ENCODE results near the gene HS6ST1. TPM values are rescaled to one million over a fixed set of nuclear protein-coding genes. Genes with fewer than 3 reads are reported as not detected.

HS6ST1 gene
- total RNA-seq, 2 experiments from 2014 or later = 7.1 to 8.7 TPM

GRCh38 chr2:128235581-128235980, 83.1 kb downstream of the HS6ST1 start:
- DNase-seq = no peak
- no peak for ATAC-seq (ENCODE audit: poor library complexity)
- no peaks in the 10 kb centered on the region for H3K36me3 Mint-ChIP-seq (ENCODE audit: low read depth)
- no peak overlapping the region for H3K4me3 Mint-ChIP-seq
- TF ChIP-seq CTCF (IDR thresholded peaks at IDR 0.05) = no peak
- Histone ChIP-seq H3K9me3 (ENCODE audit: control insufficient read depth in 1 of 2, insufficient read depth in 1 of 2, low read length in 2 of 2) (no peaks in the 10 kb centered on the region), H3K4me3 (ENCODE audit: low read length) (no peak overlapping the region), H3K27ac (ENCODE audit: low read depth in 1 of 2, low read length in 2 of 2) (no peak overlapping the region), H3K36me3 (ENCODE audit: insufficient read depth, low read length) (no peaks in the 10 kb centered on the region), H3K27me3 (ENCODE audit: control insufficient read depth in 1 of 2, insufficient read depth in 2 of 2, low read length in 2 of 2) (no peaks in the 10 kb centered on the region), H3K4me1 (ENCODE audit: insufficient read depth, low read length) (peaks cover 14% of the 10 kb centered on the region)
- H3K27ac Mint-ChIP-seq = no peak overlapping the region
- POLR2A ChIA-PET = no interaction called here
- H3K9me3 Mint-ChIP-seq = no peaks in the 10 kb centered on the region
- intact Hi-C loops (cut with DNase I, micrococcal nuclease) = no loop called here
- CTCF ChIA-PET = no interaction called here
- H3K4me1 Mint-ChIP-seq (ENCODE audit: low read depth) = no peaks in the 10 kb centered on the region
- H3K27me3 Mint-ChIP-seq = no peaks in the 10 kb centered on the region

GRCh38 chr2:128234613-128235012, 84.1 kb downstream of the HS6ST1 start:
- no peaks in the 10 kb centered on the region for H3K36me3 ChIP-seq (ENCODE audit: insufficient read depth, low read length)
- no peak for DNase-seq
- H3K27me3 ChIP-seq (ENCODE audit: control insufficient read depth in 1 of 2, insufficient read depth in 2 of 2, low read length in 2 of 2) = no peaks in the 10 kb centered on the region
- ChIA-PET POLR2A (interaction anchor here (0.8 kb wide), 1 partner anchor 83 kb away, joined by 3 read pairs; no protein-coding TSS in a partner anchor), CTCF (no interaction called here)
- no peak overlapping the region for H3K4me3 ChIP-seq (ENCODE audit: low read length)
- intact Hi-C loops (cut with DNase I, micrococcal nuclease) = loop anchor here in 1 of 2 experiments (5.0 kb wide), 1 partner anchor 352 kb away; no protein-coding TSS in a partner anchor
- no peak for TF ChIP-seq CTCF (IDR thresholded peaks at IDR 0.05)
- peaks cover 14% of the 10 kb centered on the region for H3K4me1 ChIP-seq (ENCODE audit: insufficient read depth, low read length)
- Mint-ChIP-seq H3K9me3 (no peaks in the 10 kb centered on the region), H3K36me3 (ENCODE audit: low read depth) (no peaks in the 10 kb centered on the region), H3K27me3 (no peaks in the 10 kb centered on the region), H3K27ac (no peak overlapping the region), H3K4me1 (ENCODE audit: low read depth) (no peaks in the 10 kb centered on the region), H3K4me3 (no peak overlapping the region)
- H3K27ac ChIP-seq (ENCODE audit: low read depth in 1 of 2, low read length in 2 of 2) = no peak overlapping the region
- no peaks in the 10 kb centered on the region for H3K9me3 ChIP-seq (ENCODE audit: control insufficient read depth in 1 of 2, insufficient read depth in 1 of 2, low read length in 2 of 2)
- no peak for ATAC-seq (ENCODE audit: poor library complexity)

GRCh38 chr2:128233790-128234395, 84.8 kb downstream of the HS6ST1 start:
- H3K27ac ChIP-seq (ENCODE audit: low read depth in 1 of 2, low read length in 2 of 2) = no peak overlapping the region
- peak overlapping the region; percentile 57 for H3K4me3 ChIP-seq (ENCODE audit: low read length)
- H3K9me3 ChIP-seq (ENCODE audit: control insufficient read depth in 1 of 2, insufficient read depth in 1 of 2, low read length in 2 of 2) = no peaks in the 10 kb centered on the region
- H3K4me1 ChIP-seq (ENCODE audit: insufficient read depth, low read length) = peaks cover 14% of the 10 kb centered on the region
- H3K4me3 Mint-ChIP-seq = peak overlapping the region; percentile 93
- no peaks in the 10 kb centered on the region for H3K9me3 Mint-ChIP-seq
- H3K27ac Mint-ChIP-seq = no peak overlapping the region
- ChIA-PET CTCF (interaction anchor here (1.5 kb wide), 1 partner anchor 55 kb away, joined by 4 read pairs; no protein-coding TSS in a partner anchor), POLR2A (interaction anchor here (0.8 kb wide), 1 partner anchor 83 kb away, joined by 3 read pairs; no protein-coding TSS in a partner anchor)
- no peaks in the 10 kb centered on the region for H3K36me3 Mint-ChIP-seq (ENCODE audit: low read depth)
- H3K27me3 ChIP-seq (ENCODE audit: control insufficient read depth in 1 of 2, insufficient read depth in 2 of 2, low read length in 2 of 2) = no peaks in the 10 kb centered on the region
- no peaks in the 10 kb centered on the region for H3K27me3 Mint-ChIP-seq
- no peak for ATAC-seq (ENCODE audit: poor library complexity)
- DNase-seq = no peak
- no peaks in the 10 kb centered on the region for H3K4me1 Mint-ChIP-seq (ENCODE audit: low read depth)
- H3K36me3 ChIP-seq (ENCODE audit: insufficient read depth, low read length) = no peaks in the 10 kb centered on the region
- intact Hi-C loops (cut with DNase I, micrococcal nuclease) = loop anchor here (1.0 to 5.0 kb wide), 3 partner anchors 54 to 352 kb away; no protein-coding TSS in a partner anchor
- TF ChIP-seq CTCF (IDR thresholded peaks at IDR 0.05) = peak; percentile 15
